Superior temporal gyrus (tissue), 1 donor: ENCODE measurements around the gene PRPF8.
"Not testable (repeated sequence)": the region's sequence is repeated elsewhere in the genome, so short reads cannot be mapped to it uniquely, and the experiment has no call there.

Experiments used
- DNase-seq: peaks from one replicate; pipeline ENCODE4 v3.0.0-alpha.2; 2016; ENCODE audit errors: extremely low spot score

Gene PRPF8

DNA sequence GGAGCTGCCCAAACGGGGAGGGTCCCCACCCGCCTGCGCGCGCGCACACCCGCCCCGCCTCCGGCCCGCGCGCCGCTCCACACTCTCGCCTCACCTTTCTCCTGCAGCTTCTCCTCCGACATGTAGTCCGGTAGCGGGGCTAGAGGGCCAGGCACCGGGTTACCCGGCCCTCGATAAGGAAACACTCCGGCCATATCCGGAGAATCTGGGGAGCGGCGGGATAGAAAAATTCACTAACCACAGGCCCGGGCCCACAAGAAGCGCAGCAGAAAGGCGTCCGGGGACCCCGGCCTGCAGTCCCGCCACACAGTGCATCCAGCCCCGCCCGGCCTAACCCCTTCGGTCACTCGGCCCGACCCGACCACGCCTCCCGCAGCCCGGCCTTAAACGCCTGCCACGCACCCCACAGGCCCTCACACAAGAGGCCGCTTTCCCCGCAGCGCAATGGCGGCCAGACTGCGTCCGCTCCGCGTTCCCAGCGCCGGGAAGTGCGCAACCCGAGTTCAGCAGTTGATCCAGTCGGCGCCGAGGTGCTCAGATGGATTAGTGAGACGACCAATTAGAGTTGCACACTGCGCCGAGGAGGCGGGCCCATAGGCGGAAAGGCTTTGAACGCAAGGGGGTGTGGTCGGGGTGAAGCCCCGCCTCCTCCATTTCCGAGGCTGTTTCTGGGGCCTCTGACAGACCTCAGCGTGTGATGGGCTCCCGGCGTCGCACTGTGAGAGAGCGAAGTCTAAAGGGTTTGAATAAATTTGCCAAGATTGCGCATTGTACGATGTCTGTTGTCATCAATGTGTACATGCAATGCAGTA, at the start of gene PRPF8:
Gene PRPF8 (minus strand): TSS at position 490 of the 812 bp plus-strand sequence. CDS start 296 bp downstream, at position 194.
- peak; percentile 99 for DNase-seq

DNA sequence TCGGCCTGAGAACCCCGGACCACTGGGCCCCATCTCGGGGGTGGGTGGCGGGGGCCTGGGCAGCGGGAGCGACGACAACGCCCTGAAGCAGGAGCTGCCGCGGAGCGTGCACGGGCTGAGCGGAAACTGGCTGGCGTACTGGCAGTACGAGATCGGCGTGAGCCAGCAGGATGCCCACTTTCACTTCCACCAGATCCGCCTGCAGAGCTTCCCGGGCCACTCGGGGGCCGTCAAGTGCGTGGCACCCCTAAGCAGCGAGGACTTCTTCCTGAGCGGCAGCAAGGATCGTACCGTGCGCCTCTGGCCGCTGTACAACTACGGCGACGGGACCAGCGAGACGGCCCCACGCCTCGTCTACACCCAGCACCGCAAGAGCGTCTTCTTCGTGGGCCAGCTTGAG, 49.1 kb upstream of the PRPF8 start:
- no peak for DNase-seq

DNA sequence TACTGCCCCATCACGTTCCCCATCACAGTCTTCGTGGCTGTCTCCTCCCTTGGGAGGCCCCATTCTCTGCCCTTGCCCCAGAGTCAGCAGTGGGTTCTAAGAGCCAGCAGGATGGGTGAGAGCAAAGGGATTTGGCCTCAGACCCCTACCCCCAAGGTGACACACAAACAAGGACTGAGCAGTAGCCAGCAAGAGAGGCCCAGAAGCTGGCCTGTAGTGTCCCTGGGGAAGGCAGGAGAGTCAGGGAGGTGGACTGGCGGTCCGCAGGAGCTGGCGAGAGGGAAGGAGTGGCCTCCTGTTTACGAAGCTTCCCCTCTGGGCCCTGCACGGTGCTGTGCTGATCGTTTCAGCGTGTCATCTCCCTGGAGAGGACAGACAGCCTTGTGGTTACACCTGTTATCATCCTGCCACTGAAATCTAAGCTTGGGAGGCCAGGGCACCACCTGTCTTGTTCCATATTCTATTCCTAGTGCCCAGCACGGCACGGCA, 48.2 kb upstream of the PRPF8 start:
- DNase-seq: no peak

DNA sequence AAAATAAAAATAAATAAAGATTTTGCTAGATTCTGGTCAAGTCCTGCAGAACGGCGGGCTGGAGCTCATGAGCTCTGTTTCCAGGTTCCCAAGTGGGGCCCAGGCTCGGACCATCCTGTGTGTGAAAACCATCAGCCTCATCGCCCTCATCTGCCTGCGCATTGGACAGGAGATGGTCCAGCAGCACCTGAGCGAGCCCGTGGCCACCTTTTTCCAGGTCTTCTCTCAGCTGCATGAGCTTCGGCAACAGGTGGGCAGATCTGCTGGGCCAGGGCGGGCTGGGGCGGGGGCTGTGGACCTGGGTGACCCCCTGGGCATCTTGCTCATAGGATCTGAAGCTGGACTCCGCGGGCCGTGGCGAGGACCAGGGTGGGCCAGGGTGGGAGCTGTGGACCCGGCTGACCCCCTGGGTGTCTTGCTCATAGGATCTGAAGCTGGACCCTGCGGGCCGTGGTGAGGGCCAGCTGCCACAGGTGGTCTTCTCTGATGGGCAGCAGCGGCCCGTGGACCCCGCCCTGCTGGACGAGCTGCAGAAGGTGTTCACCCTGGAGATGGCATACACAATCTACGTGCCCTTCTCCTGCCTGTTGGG, 47.7 kb upstream of the PRPF8 start:
- no peak for DNase-seq

GRCh38 chr17:1731194-1731506, 46.5 kb upstream of the PRPF8 start:
- no peak for DNase-seq

- DNase-seq: no peak
Observed at GRCh38 chr17:1730326-1731193, 45.9 kb upstream of the PRPF8 start.

GRCh38 chr17:1729966-1730325, 45.3 kb upstream of the PRPF8 start:
- no peak for DNase-seq

DNA sequence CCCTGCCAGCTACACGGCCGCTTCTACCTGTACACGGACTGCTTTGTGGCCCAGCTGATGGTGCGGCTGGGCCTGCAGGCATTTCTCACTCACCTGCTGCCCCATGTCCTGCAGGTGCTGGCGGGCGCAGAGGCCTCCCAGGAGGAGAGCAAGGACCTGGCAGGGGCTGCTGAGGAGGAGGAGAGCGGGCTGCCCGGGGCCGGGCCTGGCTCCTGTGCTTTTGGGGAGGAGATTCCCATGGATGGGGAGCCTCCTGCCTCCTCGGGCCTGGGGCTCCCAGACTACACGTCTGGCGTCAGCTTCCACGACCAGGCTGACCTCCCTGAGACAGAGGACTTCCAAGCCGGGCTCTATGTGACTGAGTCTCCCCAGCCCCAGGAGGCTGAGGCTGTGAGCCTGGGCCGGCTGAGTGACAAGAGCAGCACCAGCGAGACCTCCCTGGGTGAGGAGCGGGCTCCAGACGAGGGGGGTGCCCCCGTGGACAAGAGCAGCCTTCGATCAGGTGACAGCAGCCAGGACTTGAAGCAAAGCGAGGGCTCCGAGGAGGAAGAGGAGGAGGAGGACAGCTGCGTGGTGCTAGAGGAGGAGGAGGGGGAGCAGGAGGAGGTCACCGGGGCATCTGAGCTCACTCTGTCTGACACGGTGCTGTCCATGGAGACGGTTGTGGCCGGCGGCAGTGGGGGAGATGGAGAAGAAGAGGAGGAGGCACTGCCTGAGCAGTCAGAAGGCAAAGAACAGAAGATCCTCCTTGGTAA, 43.4 kb upstream of the PRPF8 start:
- no peak for DNase-seq

- no peak for DNase-seq
Observed at GRCh38 chr17:1727258-1727789, 42.7 kb upstream of the PRPF8 start.

DNA sequence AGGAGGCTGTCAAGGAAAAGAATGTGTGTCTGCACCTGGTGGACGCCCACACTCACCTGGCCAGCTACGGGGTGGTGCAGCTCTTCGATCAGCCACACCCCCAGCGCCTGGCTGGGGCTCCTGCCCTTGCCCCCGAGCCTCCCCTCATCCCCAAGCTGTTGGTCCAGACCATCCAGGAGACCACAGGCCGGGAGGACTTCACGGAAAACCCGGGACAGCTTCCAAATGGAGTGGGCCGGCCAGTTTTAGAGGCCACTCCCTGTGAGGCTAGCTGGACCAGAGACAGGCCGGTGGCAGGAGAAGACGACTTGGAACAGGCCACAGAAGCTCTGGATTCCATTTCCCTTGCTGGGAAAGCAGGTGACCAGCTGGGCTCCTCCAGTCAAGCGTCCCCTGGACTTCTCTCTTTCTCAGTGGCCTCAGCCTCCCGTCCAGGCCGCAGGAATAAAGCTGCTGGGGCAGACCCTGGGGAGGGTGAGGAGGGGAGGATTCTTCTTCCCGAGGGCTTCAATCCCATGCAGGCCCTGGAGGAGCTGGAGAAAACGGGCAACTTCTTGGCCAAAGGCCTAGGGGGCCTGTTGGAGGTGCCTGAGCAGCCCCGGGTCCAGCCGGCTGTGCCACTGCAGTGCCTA, 42.1 kb upstream of the PRPF8 start:
- no peak for DNase-seq

DNA sequence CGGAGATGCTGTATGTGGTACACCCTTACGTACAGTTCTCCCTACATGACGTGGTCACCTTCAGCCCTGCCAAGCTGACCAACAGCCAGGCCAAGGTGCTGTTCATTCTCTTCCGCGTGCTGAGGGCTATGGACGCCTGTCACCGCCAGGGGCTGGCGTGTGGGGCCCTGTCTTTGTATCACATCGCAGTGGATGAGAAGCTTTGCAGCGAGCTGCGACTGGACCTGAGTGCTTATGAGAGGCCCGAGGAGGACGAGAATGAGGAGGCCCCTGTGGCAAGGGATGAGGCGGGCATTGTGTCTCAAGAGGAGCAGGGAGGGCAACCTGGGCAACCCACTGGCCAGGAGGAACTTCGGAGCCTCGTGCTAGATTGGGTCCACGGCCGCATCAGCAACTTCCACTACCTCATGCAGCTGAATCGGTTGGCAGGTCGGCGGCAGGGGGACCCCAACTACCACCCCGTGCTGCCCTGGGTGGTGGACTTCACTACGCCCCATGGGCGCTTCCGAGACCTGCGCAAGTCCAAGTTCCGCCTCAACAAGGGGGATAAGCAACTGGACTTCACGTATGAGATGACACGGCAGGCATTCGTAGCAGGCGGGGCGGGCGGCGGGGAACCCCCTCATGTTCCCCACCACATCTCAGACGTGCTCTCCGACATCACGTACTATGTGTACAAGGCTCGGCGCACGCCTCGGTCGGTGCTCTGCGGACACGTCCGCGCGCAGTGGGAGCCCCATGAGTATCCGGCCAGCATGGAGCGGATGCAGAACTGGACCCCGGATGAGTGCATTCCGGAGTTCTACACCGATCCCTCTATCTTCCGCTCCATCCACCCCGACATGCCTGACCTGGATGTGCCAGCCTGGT, 41.2 kb upstream of the PRPF8 start:
- no peak for DNase-seq

DNA sequence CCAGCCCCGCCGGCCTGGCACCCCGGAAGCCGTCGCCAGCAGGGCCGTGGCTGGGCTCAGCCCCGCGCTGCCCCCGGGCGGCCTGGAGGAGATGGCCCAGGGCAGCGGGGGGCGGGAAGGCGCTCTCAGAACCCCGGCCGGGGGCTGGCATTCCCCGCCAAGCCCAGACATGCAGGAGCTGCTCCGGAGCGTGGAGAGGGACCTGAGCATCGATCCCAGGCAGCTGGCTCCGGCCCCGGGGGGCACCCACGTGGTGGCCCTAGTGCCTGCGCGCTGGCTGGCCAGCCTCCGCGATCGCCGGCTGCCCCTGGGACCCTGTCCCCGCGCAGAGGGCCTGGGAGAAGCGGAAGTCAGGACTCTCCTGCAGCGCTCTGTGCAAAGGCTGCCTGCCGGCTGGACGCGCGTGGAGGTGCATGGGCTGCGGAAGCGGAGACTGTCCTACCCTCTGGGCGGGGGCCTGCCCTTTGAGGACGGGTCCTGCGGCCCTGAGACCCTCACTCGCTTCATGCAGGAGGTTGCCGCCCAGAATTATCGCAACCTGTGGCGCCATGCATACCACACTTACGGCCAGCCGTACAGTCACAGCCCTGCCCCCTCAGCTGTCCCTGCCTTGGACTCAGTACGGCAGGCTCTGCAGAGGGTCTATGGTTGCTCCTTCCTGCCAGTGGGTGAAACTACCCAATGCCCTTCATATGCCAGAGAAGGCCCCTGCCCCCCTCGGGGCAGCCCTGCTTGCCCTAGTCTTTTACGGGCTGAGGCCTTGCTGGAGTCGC, 40.4 kb upstream of the PRPF8 start:
- DNase-seq: no peak

GRCh38 chr17:1724351-1724868, 39.7 kb upstream of the PRPF8 start, which contains the start of gene WDR81:
Gene WDR81, plus strand, starts transcription at chr17:1724704. Its CDS starts 256 bp downstream, at chr17:1724960.
- peak; percentile 87 for DNase-seq

- not testable (repeated sequence) for DNase-seq
Observed at GRCh38 chr17:1722022-1722421, 37.4 kb upstream of the PRPF8 start.

GRCh38 chr17:1720856-1721386, 36.3 kb upstream of the PRPF8 start:
- DNase-seq: peak; percentile 77

GRCh38 chr17:1718362-1719165, 33.9 kb upstream of the PRPF8 start:
- no peak for DNase-seq

GRCh38 chr17:1716912-1717695, 32.4 kb upstream of the PRPF8 start:
- DNase-seq: peak; percentile 97
